Measurements from ENCODE around the gene PAAF1.

The PAAF1 gene

GRCh38 chr11:73852049-73852448 lies 24.8 kb upstream of the PAAF1 start:
- no peak for DNase-seq (ENCODE audit: low read depth)
- TF ChIP-seq CTCF (conservative IDR thresholded peaks at IDR 0.05; ENCODE audit: control insufficient read depth, insufficient read depth, low read depth, low read length), result no peak
- H3K4me3 ChIP-seq (ENCODE audit: control insufficient read depth, low read depth, low read length), result no peak overlapping the region

- H3K4me3 ChIP-seq (ENCODE audit: control insufficient read depth, low read depth, low read length), result no peak overlapping the region
- no peak for TF ChIP-seq CTCF (conservative IDR thresholded peaks at IDR 0.05; ENCODE audit: control insufficient read depth, insufficient read depth, low read depth, low read length)
- peak; percentile 25 for DNase-seq (ENCODE audit: low read depth)
Measured at GRCh38 chr11:73854680-73855079, 22.1 kb upstream of the PAAF1 start.

- TF ChIP-seq CTCF (conservative IDR thresholded peaks at IDR 0.05; ENCODE audit: control insufficient read depth, insufficient read depth, low read depth, low read length), result no peak
- H3K4me3 ChIP-seq (ENCODE audit: control insufficient read depth, low read depth, low read length), result no peak overlapping the region
- no peak for DNase-seq (ENCODE audit: low read depth)
Measured at GRCh38 chr11:73856031-73856567, 20.7 kb upstream of the PAAF1 start.

- no peak for TF ChIP-seq CTCF (conservative IDR thresholded peaks at IDR 0.05; ENCODE audit: control insufficient read depth, insufficient read depth, low read depth, low read length)
- no peak for DNase-seq (ENCODE audit: low read depth)
Measured at GRCh38 chr11:73859671-73860070, 17.1 kb upstream of the PAAF1 start.

GRCh38 chr11:73860202-73860601 lies 16.6 kb upstream of the PAAF1 start:
- no peak for DNase-seq (ENCODE audit: low read depth)
- H3K4me3 ChIP-seq (ENCODE audit: control insufficient read depth, low read depth, low read length), result no peak overlapping the region
- no peak for TF ChIP-seq CTCF (conservative IDR thresholded peaks at IDR 0.05; ENCODE audit: control insufficient read depth, insufficient read depth, low read depth, low read length)

More at GRCh38 chr11:73859671-73860070, 17.1 kb upstream of the PAAF1 start:
- no peak overlapping the region for H3K4me3 ChIP-seq (ENCODE audit: control insufficient read depth, low read depth, low read length)

GRCh38 chr11:73862986-73863385 lies 13.8 kb upstream of the PAAF1 start:
- no peak for TF ChIP-seq CTCF (conservative IDR thresholded peaks at IDR 0.05; ENCODE audit: control insufficient read depth, insufficient read depth, low read depth, low read length)
- H3K4me3 ChIP-seq (ENCODE audit: control insufficient read depth, low read depth, low read length), result no peak overlapping the region
- no peak for DNase-seq (ENCODE audit: low read depth)

- TF ChIP-seq CTCF (conservative IDR thresholded peaks at IDR 0.05; ENCODE audit: control insufficient read depth, insufficient read depth, low read depth, low read length), result no peak
- peak; percentile 93 for DNase-seq (ENCODE audit: low read depth)
- no peak overlapping the region for H3K4me3 ChIP-seq (ENCODE audit: control insufficient read depth, low read depth, low read length)
Measured at GRCh38 chr11:73866095-73866579, 10.7 kb upstream of the PAAF1 start.

Data from fibroblast of mammary gland (primary cell).